ENCODE results near the gene YIF1A.
A peak's percentile ranks its signal among the peaks of the same experiment; 100 is the strongest.

Gene YIF1A

DNA sequence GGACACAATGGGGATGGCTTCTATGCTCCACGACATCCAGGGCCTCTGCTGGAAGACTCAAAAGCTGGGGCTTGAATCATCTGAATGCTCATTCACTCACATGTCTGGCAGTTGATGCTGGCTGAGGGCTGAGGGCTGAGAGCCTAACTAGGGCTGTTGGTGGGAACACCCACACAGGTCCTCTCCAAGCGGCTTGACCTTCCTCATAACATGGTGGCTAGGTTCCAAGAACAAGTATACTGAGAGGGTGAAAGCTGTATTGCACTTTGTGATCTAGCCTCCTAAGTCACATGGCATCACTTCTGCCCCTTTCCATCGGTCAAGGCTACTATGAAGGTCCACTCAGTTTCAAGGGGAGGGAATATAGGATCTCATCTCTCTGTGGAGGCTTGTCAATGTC lies 10.2 kb upstream of the YIF1A start:
- H3K4me3 ChIP-seq (ENCODE audit: low read depth in 1 of 2, low read length in 2 of 2): no peak overlapping the region
- no peak overlapping the region for H3K9ac ChIP-seq (ENCODE audit: low read length)
- peaks cover 0 to 14% of the 10 kb centered on the region in 2 donors for H3K27me3 ChIP-seq (ENCODE audit: control insufficient read depth in 1 of 2, insufficient read depth in 2 of 2, low read length in 2 of 2)
- no peaks in the 10 kb centered on the region for H3K9me3 ChIP-seq (ENCODE audit: low read length)
- no peaks in the 10 kb centered on the region for H3K4me1 ChIP-seq (ENCODE audit: insufficient read depth, low read length)
- H3K27ac ChIP-seq (ENCODE audit: low read depth, low read length): no peak overlapping the region
- no peaks in the 10 kb centered on the region for H3K36me3 ChIP-seq (ENCODE audit: insufficient read depth, low read length)

DNA sequence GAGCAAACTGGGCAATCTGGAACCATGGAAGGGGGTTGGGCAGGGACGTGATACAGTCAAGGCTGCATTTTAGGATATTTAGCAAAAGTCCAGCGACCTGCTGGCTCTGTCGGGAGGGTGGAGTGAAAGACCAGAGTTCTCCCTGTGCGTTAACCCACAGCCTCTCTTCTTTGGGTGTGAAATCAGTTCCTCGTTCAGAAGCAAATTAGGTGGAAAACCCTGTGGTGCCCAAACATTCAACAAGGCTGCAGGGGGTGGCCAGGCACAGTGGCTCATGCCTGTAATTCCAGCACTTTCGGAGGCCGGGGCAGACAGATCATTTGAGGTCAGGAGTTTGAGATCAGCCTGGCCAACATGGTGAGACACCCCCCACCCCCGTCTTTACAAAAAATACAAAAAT lies 8.7 kb upstream of the YIF1A start:
- no peaks in the 10 kb centered on the region for H3K9me3 ChIP-seq (ENCODE audit: low read length)
- no peak overlapping the region for H3K4me3 ChIP-seq (ENCODE audit: low read depth in 1 of 2, low read length in 2 of 2)
- H3K36me3 ChIP-seq (ENCODE audit: insufficient read depth, low read length): no peaks in the 10 kb centered on the region
- peaks cover 8 to 26% of the 10 kb centered on the region in 2 donors for H3K27me3 ChIP-seq (ENCODE audit: control insufficient read depth in 1 of 2, insufficient read depth in 2 of 2, low read length in 2 of 2)
- H3K27ac ChIP-seq (ENCODE audit: low read depth, low read length): no peak overlapping the region
- H3K4me1 ChIP-seq (ENCODE audit: insufficient read depth, low read length): no peaks in the 10 kb centered on the region
- H3K9ac ChIP-seq (ENCODE audit: low read length): no peak overlapping the region

DNA sequence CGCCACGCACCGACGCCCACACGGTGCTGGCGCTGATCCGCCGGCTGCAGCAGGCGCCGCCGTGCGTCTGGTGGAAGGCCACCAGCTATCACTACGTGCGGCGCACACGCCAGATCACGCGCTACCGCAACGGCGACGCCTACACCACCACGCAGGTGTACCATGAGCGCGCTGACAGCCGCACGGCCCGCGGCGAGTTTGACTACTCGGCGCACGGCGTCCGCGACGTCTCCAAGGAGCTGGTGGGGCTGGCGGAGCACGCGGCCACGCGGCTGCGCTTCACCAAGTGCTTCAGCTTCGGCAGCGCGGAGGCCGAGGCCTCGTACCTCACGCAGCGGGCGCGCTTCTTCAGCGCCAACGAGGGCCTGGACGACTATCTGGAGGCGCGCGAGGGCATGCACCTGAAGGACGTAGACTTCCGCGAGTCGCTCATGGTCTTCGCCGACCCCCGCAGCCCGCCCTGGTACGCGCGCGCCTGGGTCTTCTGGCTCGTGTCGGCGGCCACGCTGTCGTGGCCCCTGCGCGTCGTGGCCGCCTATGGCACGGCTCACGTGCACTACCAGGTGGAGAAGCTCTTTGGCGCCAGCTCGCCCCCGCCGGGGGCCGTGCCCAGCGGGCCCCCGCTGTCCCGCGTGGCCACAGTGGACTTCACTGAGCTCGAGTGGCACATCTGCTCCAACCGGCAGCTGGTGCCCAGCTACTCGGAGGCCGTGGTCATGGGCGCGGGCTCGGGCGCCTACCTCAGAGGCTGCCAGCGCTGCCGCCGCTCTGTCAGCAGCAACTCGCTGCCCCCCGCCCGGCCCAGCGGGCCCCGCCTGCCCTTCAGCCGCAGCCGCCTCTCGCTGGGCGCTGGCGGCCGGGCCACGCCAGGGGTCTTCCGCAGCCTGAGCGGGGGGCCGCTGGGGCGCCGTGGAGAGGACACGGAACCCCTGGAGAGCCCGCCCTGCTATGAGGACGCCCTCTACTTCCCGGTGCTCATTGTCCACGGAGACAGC lies 6.0 kb upstream of the YIF1A start:
- Histone ChIP-seq H3K4me1 (ENCODE audit: insufficient read depth, low read length) (peaks cover under 1% of the 10 kb centered on the region), H3K9ac (ENCODE audit: low read length) (no peak overlapping the region), H3K9me3 (ENCODE audit: low read length) (no peaks in the 10 kb centered on the region), H3K27me3 (ENCODE audit: control insufficient read depth in 1 of 2, insufficient read depth in 2 of 2, low read length in 2 of 2) (peaks cover 18 to 43% of the 10 kb centered on the region in 2 donors), H3K4me3 (ENCODE audit: low read depth in 1 of 2, low read length in 2 of 2) (no peak overlapping the region), H3K36me3 (ENCODE audit: insufficient read depth, low read length) (no peaks in the 10 kb centered on the region), H3K27ac (ENCODE audit: low read depth, low read length) (no peak overlapping the region)

DNA sequence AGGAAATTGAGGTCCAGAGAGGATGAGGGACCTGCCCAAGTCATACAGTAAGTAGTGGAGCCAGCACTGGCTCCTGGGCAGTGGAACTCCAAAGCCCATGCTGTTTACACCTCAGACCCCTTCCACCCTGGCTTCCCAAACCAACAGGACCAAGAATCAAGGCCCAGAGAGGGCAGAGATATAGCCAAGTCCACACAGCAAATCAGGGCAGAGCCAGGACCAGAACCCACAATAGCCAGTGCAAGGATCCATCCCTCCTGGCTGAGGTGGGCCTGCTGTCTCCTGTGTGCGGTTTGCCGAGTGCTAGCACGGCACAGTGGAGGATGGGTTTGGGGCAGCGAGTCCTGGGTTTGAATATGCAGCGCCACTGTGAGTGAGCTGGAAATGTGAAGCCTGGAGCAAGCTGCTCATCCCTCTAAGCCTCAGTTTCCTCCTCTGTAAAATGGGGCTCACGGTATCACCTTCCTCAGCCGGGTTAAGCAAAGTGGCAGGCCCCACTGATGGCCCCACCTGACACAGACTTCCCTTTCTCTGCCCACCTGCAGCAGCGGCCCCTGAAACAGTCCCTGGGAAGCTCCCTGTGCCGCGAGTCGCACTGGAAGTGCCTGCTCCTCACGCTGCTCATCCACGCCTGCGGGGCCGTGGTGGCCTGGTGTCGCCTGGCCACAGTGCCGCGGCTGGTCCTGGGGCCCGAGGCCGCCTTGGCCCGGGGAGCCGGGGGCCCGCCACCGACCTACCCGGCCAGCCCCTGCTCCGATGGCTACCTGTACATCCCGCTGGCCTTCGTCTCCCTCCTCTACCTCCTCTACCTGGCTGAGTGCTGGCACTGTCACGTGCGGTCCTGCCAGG lies 5.1 kb upstream of the YIF1A start:
- peaks cover 18 to 43% of the 10 kb centered on the region in 2 donors for H3K27me3 ChIP-seq (ENCODE audit: control insufficient read depth in 1 of 2, insufficient read depth in 2 of 2, low read length in 2 of 2)
- H3K4me1 ChIP-seq (ENCODE audit: insufficient read depth, low read length): peaks cover 5% of the 10 kb centered on the region
- H3K4me3 ChIP-seq (ENCODE audit: low read depth in 1 of 2, low read length in 2 of 2): no peak overlapping the region
- no peaks in the 10 kb centered on the region for H3K9me3 ChIP-seq (ENCODE audit: low read length)
- H3K9ac ChIP-seq (ENCODE audit: low read length): no peak overlapping the region
- no peak overlapping the region for H3K27ac ChIP-seq (ENCODE audit: low read depth, low read length)
- H3K36me3 ChIP-seq (ENCODE audit: insufficient read depth, low read length): no peaks in the 10 kb centered on the region

DNA sequence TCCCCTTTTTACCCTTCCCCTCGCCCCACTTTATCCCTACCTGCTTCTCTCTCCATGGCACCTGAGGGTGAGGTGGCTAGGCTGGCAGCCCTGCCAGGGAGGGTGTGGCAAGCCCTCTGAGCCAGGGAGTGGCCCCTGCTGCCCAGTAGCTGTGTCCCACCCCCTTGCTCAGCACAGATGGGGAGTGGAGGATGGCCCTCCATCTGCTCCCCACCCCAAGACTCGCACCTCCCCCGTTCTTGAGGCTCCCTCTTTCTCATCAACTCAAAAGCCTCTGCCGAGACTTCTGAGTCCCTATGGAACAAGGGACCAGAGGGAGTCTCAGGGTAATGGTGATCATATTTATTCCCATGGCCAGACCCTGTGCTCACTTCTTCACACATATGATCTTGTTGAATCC lies 4.4 kb upstream of the YIF1A start:
- Histone ChIP-seq H3K27me3 (ENCODE audit: control insufficient read depth in 1 of 2, insufficient read depth in 2 of 2, low read length in 2 of 2) (peaks cover 18 to 43% of the 10 kb centered on the region in 2 donors), H3K27ac (ENCODE audit: low read depth, low read length) (no peak overlapping the region), H3K4me1 (ENCODE audit: insufficient read depth, low read length) (peaks cover 5% of the 10 kb centered on the region), H3K9ac (ENCODE audit: low read length) (no peak overlapping the region), H3K9me3 (ENCODE audit: low read length) (no peaks in the 10 kb centered on the region), H3K4me3 (ENCODE audit: low read depth in 1 of 2, low read length in 2 of 2) (no peak overlapping the region), H3K36me3 (ENCODE audit: insufficient read depth, low read length) (no peaks in the 10 kb centered on the region)

DNA sequence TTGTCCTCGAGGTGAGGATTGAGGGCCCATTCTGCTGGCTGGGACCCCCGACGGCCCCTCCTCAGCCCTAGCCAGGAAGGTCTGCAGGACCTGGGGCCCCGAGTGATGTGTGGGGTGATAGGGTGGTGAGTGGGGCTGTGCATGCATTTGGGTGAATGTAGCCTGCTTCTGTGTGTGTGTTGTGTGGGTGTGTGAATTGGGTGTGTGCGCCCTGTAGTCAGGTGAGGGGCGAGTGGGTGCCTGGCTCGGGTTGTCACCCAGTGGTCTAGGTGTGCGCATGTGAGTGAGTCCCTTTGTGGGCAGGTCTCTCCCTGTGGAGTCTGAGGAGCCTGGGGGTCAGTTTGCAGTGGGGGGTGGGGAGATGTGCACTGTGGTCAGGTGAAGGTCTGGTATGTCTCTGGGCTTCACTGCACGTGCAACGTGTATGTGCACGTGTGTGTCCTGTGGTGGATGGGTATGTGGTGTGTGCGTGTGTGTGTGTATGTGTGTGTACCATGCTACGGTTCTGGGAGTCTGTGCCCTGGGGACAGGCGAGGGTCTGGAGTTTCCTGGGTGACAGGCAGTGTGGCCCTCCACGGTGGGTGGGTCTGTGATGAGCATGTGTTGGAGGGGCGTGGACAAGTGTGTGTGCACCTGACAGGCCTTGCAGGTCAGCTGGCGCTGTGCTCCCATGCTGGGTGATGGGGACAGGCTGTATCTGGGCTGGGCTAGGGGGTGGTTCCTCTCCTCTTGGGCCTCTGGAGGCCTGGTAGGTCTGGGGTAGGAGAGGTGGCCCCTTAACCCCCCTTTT lies 3.8 kb upstream of the YIF1A start:
- Histone ChIP-seq H3K9ac (ENCODE audit: low read length) (no peak overlapping the region), H3K4me3 (ENCODE audit: low read depth in 1 of 2, low read length in 2 of 2) (no peak overlapping the region), H3K9me3 (ENCODE audit: low read length) (no peaks in the 10 kb centered on the region), H3K27ac (ENCODE audit: low read depth, low read length) (no peak overlapping the region), H3K36me3 (ENCODE audit: insufficient read depth, low read length) (no peaks in the 10 kb centered on the region), H3K27me3 (ENCODE audit: control insufficient read depth in 1 of 2, insufficient read depth in 2 of 2, low read length in 2 of 2) (peaks cover 18 to 43% of the 10 kb centered on the region in 2 donors), H3K4me1 (ENCODE audit: insufficient read depth, low read length) (peaks cover 10% of the 10 kb centered on the region)

DNA sequence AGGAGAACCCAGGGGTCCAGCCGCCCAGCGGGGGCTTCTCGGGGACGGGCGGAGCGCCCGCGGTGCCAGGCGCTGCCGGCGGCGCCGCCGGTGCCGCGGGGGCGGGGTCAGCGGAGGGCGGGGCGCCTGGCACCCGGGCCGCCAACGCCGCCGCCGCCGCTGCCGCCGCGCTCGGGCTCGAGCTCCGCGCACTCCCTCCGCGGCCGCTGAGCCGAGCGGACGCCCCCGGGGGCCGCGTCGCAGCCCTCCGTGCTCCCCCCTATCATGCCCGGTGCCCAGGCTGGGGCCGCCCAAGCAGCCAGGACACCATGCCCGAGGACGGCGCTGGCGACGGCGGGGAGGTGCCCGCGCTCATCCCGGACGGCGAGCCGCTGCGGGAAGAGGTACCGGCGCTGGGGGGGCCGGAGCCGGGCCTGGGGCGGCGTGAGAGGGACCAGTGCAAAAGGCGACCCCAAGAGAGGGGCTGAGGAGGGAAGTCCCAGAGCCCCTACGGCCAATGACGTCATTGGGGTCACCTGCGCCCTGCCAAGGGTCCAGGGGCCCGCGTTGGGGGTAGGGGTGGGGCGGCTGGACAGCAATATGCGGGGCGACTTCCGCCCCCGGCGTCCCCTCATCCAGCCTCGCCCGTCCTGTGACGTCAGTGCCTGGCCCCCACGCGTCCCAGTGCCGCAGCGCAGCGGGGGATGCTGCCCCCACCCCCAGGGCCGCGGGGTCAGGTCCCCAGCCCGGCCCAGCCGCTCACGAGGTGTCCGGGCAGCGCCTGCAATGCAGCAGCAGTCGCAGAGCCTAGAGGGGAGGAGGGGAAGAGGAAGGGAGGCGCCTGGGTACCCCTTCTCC lies 3.0 kb upstream of the YIF1A start, which contains the start of gene TMEM151A:
TSS of gene TMEM151A (plus strand) at position 189 of the 837 bp plus-strand sequence. CDS start at position 309, 120 bp downstream.
- Histone ChIP-seq H3K9ac (ENCODE audit: low read length) (no peak within 1 kb of the TSS), H3K4me3 (ENCODE audit: low read depth in 1 of 2, low read length in 2 of 2) (no peak within 1 kb of the TSS), H3K9me3 (ENCODE audit: low read length) (no peaks in the 10 kb centered on the region), H3K4me1 (ENCODE audit: insufficient read depth, low read length) (peaks cover 18% of the 10 kb centered on the region), H3K27me3 (ENCODE audit: control insufficient read depth in 1 of 2, insufficient read depth in 2 of 2, low read length in 2 of 2) (peaks cover 18 to 43% of the 10 kb centered on the region in 2 donors), H3K27ac (ENCODE audit: low read depth, low read length) (no peak within 1 kb of the TSS), H3K36me3 (ENCODE audit: insufficient read depth, low read length) (no peaks in the 10 kb centered on the region)

DNA sequence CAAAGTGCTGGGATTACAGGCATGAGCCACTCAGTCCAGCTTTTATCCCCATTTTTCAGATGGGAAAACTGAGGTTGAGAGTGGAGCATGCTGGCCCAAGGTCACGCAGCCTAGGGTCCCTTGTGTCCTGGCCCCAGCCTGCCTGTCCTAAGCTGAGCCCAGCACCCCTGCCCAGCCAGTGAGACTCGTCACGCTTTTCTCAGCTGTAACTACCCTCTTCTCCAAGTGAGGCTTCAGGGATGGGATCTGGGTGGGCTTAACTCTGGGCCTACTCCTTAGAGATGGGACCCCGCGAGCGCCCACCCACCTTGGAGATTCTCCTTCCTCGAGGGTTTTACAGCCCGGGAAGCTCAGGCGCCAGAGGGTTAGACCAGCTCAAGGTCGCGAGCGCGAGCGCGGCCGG lies 2.4 kb upstream of the YIF1A start:
- Histone ChIP-seq H3K36me3 (ENCODE audit: insufficient read depth, low read length) (no peaks in the 10 kb centered on the region), H3K9me3 (ENCODE audit: low read length) (no peaks in the 10 kb centered on the region), H3K4me1 (ENCODE audit: insufficient read depth, low read length) (peaks cover 19% of the 10 kb centered on the region), H3K27me3 (ENCODE audit: control insufficient read depth in 1 of 2, insufficient read depth in 2 of 2, low read length in 2 of 2) (peaks cover 18 to 37% of the 10 kb centered on the region in 2 donors), H3K9ac (ENCODE audit: low read length) (no peak overlapping the region), H3K27ac (ENCODE audit: low read depth, low read length) (no peak overlapping the region), H3K4me3 (ENCODE audit: low read depth in 1 of 2, low read length in 2 of 2) (no peak overlapping the region)

DNA sequence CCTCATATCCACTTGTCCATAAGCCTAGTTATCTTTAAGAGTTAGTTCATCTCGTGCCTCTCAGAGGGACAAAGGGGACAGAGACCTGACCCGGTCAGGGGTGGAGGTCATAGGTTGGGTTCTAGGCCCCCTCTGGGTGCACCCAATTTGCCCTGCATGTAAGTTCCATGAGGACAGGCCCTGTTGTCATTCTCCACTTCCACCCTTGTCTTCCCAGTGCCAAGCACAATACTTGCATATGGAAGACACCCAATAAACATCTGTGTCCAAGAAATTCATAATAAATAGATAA lies 1.3 kb upstream of the YIF1A start:
- H3K4me1 ChIP-seq (ENCODE audit: insufficient read depth, low read length): peaks cover 19% of the 10 kb centered on the region
- no peaks in the 10 kb centered on the region for H3K9me3 ChIP-seq (ENCODE audit: low read length)
- H3K27ac ChIP-seq (ENCODE audit: low read depth, low read length): no peak overlapping the region
- H3K27me3 ChIP-seq (ENCODE audit: control insufficient read depth in 1 of 2, insufficient read depth in 2 of 2, low read length in 2 of 2): peaks cover 18 to 35% of the 10 kb centered on the region in 2 donors
- H3K36me3 ChIP-seq (ENCODE audit: insufficient read depth, low read length): no peaks in the 10 kb centered on the region
- no peak overlapping the region for H3K4me3 ChIP-seq (ENCODE audit: low read depth in 1 of 2, low read length in 2 of 2)
- no peak overlapping the region for H3K9ac ChIP-seq (ENCODE audit: low read length)

DNA sequence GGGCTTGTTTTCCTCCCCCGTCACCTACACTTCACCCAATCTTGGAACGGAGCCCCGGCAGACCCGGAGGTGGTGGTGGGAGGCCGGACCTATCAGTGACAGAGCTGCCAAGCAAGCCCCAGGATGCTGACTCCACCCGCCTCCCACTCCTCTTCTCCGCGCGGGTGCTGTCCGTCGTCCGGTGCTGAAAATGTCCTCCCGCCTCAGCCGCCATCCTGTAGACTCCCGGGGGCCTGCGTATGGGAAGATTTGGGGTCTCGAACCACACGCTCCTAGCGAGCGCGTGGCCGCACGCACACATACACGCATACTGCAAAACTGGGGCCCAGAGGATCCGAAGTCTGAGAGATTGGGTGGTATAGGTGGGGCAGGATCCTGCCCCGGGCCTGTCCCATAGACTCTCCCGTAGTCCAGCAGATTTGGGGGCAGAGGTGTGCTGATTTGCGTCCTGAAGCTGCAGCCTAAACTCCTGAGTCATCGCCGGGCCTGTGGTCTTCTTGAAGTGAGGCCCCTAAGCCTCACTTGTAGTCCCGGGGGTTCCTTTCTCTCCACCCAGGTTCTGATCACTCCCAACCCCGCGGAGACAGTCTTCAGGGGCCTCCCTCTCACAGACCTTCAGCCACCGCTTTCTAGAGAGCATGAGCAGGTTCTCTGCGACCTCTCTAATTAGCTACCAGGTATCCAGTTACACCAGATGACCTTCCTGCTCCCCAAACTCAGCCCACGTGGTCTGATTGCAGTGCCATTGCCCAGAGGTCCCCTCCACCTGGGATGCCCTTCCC lies 796 bp upstream of the YIF1A start:
- H3K27ac ChIP-seq (ENCODE audit: low read depth, low read length): peak overlapping the region; percentile 90
- peaks cover under 1% of the 10 kb centered on the region for H3K36me3 ChIP-seq (ENCODE audit: insufficient read depth, low read length)
- H3K27me3 ChIP-seq (ENCODE audit: control insufficient read depth in 1 of 2, insufficient read depth in 2 of 2, low read length in 2 of 2): peaks cover 18 to 34% of the 10 kb centered on the region in 2 donors
- peak overlapping the region; percentile 81 to 95 for H3K4me3 ChIP-seq (ENCODE audit: low read depth in 1 of 2, low read length in 2 of 2)
- H3K9ac ChIP-seq (ENCODE audit: low read length): no peak overlapping the region
- no peaks in the 10 kb centered on the region for H3K9me3 ChIP-seq (ENCODE audit: low read length)
- peaks cover 19% of the 10 kb centered on the region for H3K4me1 ChIP-seq (ENCODE audit: insufficient read depth, low read length)

Data from muscle layer of colon (tissue), 2 donors.